ENCODE data around the gene NOP10. TPM values are rescaled to one million over a fixed set of nuclear protein-coding genes. Genes with fewer than 3 reads are reported as not detected.

Gene NOP10
- total and polyA plus RNA-seq, 2 of the 13 experiments (the other 11 are each of a cell fraction or from before 2014, with no cell fraction given), result 239 to 369 TPM

DNA sequence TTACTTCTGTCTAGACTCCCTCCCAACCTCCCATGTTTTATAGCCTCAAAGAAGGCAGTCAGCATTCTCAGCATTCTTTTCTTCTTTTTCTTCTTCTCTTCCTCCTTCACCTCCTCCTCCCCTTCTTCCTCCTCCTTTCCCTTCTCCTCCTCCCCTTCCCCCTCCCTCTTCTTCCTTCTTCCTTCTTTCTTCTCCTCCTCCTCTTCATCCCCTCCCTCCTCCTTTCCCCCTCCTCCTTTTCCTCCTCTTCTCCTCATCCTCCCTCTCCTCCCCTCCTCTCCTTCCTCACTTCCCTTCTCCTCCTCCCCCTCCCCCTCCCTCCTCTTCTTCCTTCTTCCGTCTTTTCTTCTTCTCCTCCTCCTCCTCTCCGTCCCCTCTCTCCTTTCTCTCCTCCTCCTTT lies 27.7 kb upstream of the NOP10 start:
- POLR2A ChIA-PET, result no interaction called here
- FAIRE-seq, result no peak
- WGBS (ENCODE audit: low lambda C conversion rate), result 35% methylated on average over 2 of the region's 2 CpGs

DNA sequence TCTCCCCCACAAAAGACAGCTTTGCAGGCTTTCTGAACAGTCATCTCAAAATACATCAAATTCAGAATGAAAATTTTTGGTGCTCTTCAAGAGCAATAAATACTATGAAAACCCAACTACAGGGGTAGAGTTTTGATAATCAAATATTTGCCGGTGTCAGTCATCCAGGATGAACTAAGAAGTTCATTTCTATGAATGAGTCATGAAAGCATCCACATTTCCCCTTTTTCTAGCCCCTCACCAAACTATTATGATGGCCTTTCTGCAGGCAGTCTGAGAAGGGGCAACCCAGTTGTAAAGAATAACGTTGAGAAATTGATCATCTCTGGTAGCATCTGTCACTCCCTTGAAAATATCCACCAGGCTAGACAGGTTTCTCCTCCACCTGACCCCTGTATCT lies 27.2 kb upstream of the NOP10 start:
- Histone ChIP-seq H3K79me2 (ENCODE audit: insufficient read depth, low read length) (no peaks in the 10 kb centered on the region), H3K4me1 (ENCODE audit: insufficient read depth, low read length) (peaks cover 20% of the 10 kb centered on the region), H4K20me1 (ENCODE audit: insufficient read depth, low read length) (no peaks in the 10 kb centered on the region), H3K9ac (ENCODE audit: insufficient read depth, low read depth, low read length) (no peak overlapping the region), H3K27me3 (ENCODE audit: control insufficient read depth in 1 of 2, insufficient read depth in 2 of 2, low read length in 2 of 2) (no peaks in the 10 kb centered on the region), H3K4me3 (replicated peaks in 1 of 3; ENCODE audit: insufficient read depth in 1 of 3, low read depth in 2 of 3, low read length in 3 of 3) (no peak overlapping the region), H3K27ac (ENCODE audit: extremely low read length, insufficient read depth, low read length) (no peak overlapping the region), H3K4me2 (ENCODE audit: low read depth, low read length) (no peak overlapping the region), H3K36me3 (replicated peaks in 1 of 2; ENCODE audit: control insufficient read depth in 1 of 2, insufficient read depth in 2 of 2, low read length in 2 of 2) (no peaks in the 10 kb centered on the region), H2AFZ (ENCODE audit: low read length) (no peak overlapping the region), H3K9me3 (ENCODE audit: low read length) (no peaks in the 10 kb centered on the region)
- WGBS (ENCODE audit: low lambda C conversion rate), result 25% methylated on average over 2 of the region's 2 CpGs
- CTCF ChIA-PET (ENCODE audit: low intra/inter-chr PET ratio, low total read pairs), result no interaction called here
- POLR2A ChIA-PET, result no interaction called here
- in situ Hi-C loops (cut with HindIII; ENCODE audit: extremely low pct_ligation_motif_present, low pct_unique_long_range_greater_than_20kb) (loop anchor here (10.0 to 25.0 kb wide), 2 partner anchors 135 to 308 kb away; no protein-coding TSS in a partner anchor), intact Hi-C loops (cut with micrococcal nuclease; ENCODE audit: unreplicated experiment) (no loop called here)
- no peak for DNase-seq (ENCODE audit: low spot score)
- no peak for ATAC-seq
- no peak for FAIRE-seq
- no TSS peak for BruUV-seq (replicated peaks)
- TF ChIP-seq FOXM1 (CRISPR knock-in tag; IDR thresholded peaks at IDR 0.05), result no peak
- TF ChIP-seq, protein P1, sequence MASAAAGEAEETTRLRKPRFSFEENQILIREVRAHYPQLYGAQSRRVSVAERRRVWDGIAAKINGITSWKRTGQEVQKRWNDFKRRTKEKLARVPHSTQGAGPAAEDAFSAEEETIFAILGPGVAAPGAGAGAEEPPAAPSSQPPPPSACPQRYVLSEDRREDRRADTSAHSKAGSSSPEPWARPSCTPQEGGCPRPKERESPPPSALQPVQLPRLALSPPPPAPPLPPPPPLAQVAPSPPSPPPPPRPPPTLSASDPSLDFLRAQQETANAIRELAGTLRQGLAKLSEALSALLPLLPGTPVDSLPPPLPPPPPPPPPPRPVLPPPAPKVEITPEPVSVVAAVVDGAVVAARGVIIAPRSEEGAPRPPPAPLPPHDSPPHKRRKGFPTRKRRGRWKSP (CRISPR knock-in tag; IDR thresholded peaks at IDR 0.05), result no peak
- TF ChIP-seq ZNF816 (CRISPR knock-in tag; IDR thresholded peaks at IDR 0.05; ENCODE audit: borderline replicate concordance), result no peak
- no peak for TF ChIP-seq ZNF30 (CRISPR knock-in tag; IDR thresholded peaks at IDR 0.05)
- no peak for TF ChIP-seq TEAD2 (CRISPR knock-in tag; IDR thresholded peaks at IDR 0.05)
- no peak for TF ChIP-seq PLRG1 (conservative IDR thresholded peaks at IDR 0.05)
- TF ChIP-seq, protein P2, sequence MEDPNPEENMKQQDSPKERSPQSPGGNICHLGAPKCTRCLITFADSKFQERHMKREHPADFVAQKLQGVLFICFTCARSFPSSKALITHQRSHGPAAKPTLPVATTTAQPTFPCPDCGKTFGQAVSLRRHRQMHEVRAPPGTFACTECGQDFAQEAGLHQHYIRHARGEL (CRISPR knock-in tag; IDR thresholded peaks at IDR 0.05), result no peak
- no peak for TF ChIP-seq ZNF296 (CRISPR knock-in tag; conservative IDR thresholded peaks at IDR 0.05)
- TF ChIP-seq, protein P3, sequence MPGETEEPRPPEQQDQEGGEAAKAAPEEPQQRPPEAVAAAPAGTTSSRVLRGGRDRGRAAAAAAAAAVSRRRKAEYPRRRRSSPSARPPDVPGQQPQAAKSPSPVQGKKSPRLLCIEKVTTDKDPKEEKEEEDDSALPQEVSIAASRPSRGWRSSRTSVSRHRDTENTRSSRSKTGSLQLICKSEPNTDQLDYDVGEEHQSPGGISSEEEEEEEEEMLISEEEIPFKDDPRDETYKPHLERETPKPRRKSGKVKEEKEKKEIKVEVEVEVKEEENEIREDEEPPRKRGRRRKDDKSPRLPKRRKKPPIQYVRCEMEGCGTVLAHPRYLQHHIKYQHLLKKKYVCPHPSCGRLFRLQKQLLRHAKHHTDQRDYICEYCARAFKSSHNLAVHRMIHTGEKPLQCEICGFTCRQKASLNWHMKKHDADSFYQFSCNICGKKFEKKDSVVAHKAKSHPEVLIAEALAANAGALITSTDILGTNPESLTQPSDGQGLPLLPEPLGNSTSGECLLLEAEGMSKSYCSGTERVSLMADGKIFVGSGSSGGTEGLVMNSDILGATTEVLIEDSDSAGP (CRISPR knock-in tag; IDR thresholded peaks at IDR 0.05; ENCODE audit: borderline replicate concordance), result no peak
- TF ChIP-seq ZNF260 (CRISPR knock-in tag; IDR thresholded peaks at IDR 0.05; ENCODE audit: borderline replicate concordance, low read depth), result no peak
- TF ChIP-seq ZNF329 (CRISPR knock-in tag; IDR thresholded peaks at IDR 0.05; ENCODE audit: low read depth), result no peak
- TF ChIP-seq ZBTB21 (CRISPR knock-in tag; IDR thresholded peaks at IDR 0.05), result no peak
- no peak for TF ChIP-seq ZNF441 (CRISPR knock-in tag; IDR thresholded peaks at IDR 0.05; ENCODE audit: borderline replicate concordance)
- TF ChIP-seq ZNF225 (CRISPR knock-in tag; IDR thresholded peaks at IDR 0.05), result no peak
- TF ChIP-seq ZNF772 (CRISPR knock-in tag; IDR thresholded peaks at IDR 0.05), result no peak
- TF ChIP-seq PCBP2 (optimal IDR thresholded peaks at IDR 0.05; ENCODE audit: low read depth, low read length, poor library complexity, severe bottlenecking), result no peak
- no peak for TF ChIP-seq ZNF879 (CRISPR knock-in tag; IDR thresholded peaks at IDR 0.05)

More for the DNA sequence above, 27.7 kb upstream of the NOP10 start:
- intact Hi-C loops (cut with micrococcal nuclease; ENCODE audit: unreplicated experiment) (no loop called here), in situ Hi-C loops (cut with HindIII; ENCODE audit: extremely low pct_ligation_motif_present, low pct_unique_long_range_greater_than_20kb) (loop anchor here (10.0 to 25.0 kb wide), 2 partner anchors 136 to 308 kb away; no protein-coding TSS in a partner anchor)
- CTCF ChIA-PET (ENCODE audit: low intra/inter-chr PET ratio, low total read pairs), result no interaction called here
- TF ChIP-seq YEATS2 (CRISPR knock-in tag; IDR thresholded peaks at IDR 0.05; ENCODE audit: borderline replicate concordance) (no peak), PCBP2 (optimal IDR thresholded peaks at IDR 0.05; ENCODE audit: low read depth, low read length, poor library complexity, severe bottlenecking) (peak; percentile 60)
- Histone ChIP-seq H3K9me3 (ENCODE audit: low read length) (no peaks in the 10 kb centered on the region), H3K4me1 (ENCODE audit: insufficient read depth, low read length) (peaks cover 15% of the 10 kb centered on the region), H3K27me3 (ENCODE audit: control insufficient read depth in 1 of 2, insufficient read depth in 2 of 2, low read length in 2 of 2) (no peaks in the 10 kb centered on the region), H4K20me1 (ENCODE audit: insufficient read depth, low read length) (no peaks in the 10 kb centered on the region), H3K4me2 (ENCODE audit: low read depth, low read length) (no peak overlapping the region), H3K4me3 (replicated peaks in 1 of 3; ENCODE audit: insufficient read depth in 1 of 3, low read depth in 2 of 3, low read length in 3 of 3) (no peak overlapping the region), H3K27ac (ENCODE audit: extremely low read length, insufficient read depth, low read length) (no peak overlapping the region), H3K9ac (ENCODE audit: insufficient read depth, low read depth, low read length) (no peak overlapping the region), H2AFZ (ENCODE audit: low read length) (no peak overlapping the region), H3K36me3 (replicated peaks in 1 of 2; ENCODE audit: control insufficient read depth in 1 of 2, insufficient read depth in 2 of 2, low read length in 2 of 2) (no peaks in the 10 kb centered on the region), H3K79me2 (ENCODE audit: insufficient read depth, low read length) (no peaks in the 10 kb centered on the region)
- BruUV-seq (replicated peaks), result no TSS peak
- ATAC-seq (no peak), DNase-seq (ENCODE audit: low spot score) (no peak)
